Activated T-helper 17 cell treated with anti-CD3 and anti-CD28 coated beads, Interleukin-2, amount 50 U/mL, for 72 hours (primary cell): ENCODE data around the gene SLC5A11. TPM values are rescaled to one million over a fixed set of nuclear protein-coding genes. Genes with fewer than 3 reads are reported as not detected.
A peak's percentile ranks its signal among the peaks of the same experiment; 100 is the strongest.

Experiments
- ATAC-seq: fragments of 150-1000 bp; cut with Tn5 transposase; replicated peaks from 2 replicates; pipeline ENCODE4 v1.10.0; 2021; ENCODE audit warnings: mild to moderate bottlenecking, moderate library complexity
- H3K27ac Mint-ChIP-seq: one replicate; pipeline ENCODE4 v1.8.0; 2022; ENCODE audit warnings: mixed read lengths
- H3K27me3 Mint-ChIP-seq: one replicate; pipeline ENCODE4 v1.8.0; 2022; ENCODE audit warnings: mixed read lengths
- H3K36me3 Mint-ChIP-seq: one replicate; pipeline ENCODE4 v1.8.0; 2022; ENCODE audit warnings: low read depth, mild to moderate bottlenecking, mixed read lengths
- H3K4me1 Mint-ChIP-seq: one replicate; pipeline ENCODE4 v1.8.0; 2022; ENCODE audit warnings: mixed read lengths
- H3K4me3 Mint-ChIP-seq: one replicate; pipeline ENCODE4 v1.8.0; 2022; ENCODE audit warnings: mild to moderate bottlenecking, mixed read lengths
- H3K9me3 Mint-ChIP-seq: one replicate; pipeline ENCODE4 v1.8.0; 2022; ENCODE audit warnings: mixed read lengths
- total RNA-seq, 2 donors: library from RNA; stranded (reverse); gene quantifications; one replicate each; pipeline ENCODE4 v1.2.3, GENCODE V29; 2022

Gene SLC5A11
- total RNA-seq, 2 donors from 2014 or later = not detected

- Mint-ChIP-seq H3K27me3 (no peaks in the 10 kb centered on the region), H3K27ac (no peak overlapping the region), H3K4me3 (no peak overlapping the region), H3K36me3 (no peaks in the 10 kb centered on the region), H3K4me1 (peaks cover 5% of the 10 kb centered on the region), H3K9me3 (no peaks in the 10 kb centered on the region)
- no peak for ATAC-seq
Measured at GRCh38 chr16:24908716-24909115, 63.0 kb downstream of the SLC5A11 start.

- no peaks in the 10 kb centered on the region for H3K36me3 Mint-ChIP-seq
- peaks cover 5% of the 10 kb centered on the region for H3K4me1 Mint-ChIP-seq
- no peak overlapping the region for H3K27ac Mint-ChIP-seq
- H3K27me3 Mint-ChIP-seq = no peaks in the 10 kb centered on the region
- ATAC-seq = no peak
- H3K9me3 Mint-ChIP-seq = no peaks in the 10 kb centered on the region
- no peak overlapping the region for H3K4me3 Mint-ChIP-seq
Measured at GRCh38 chr16:24909856-24910255, 64.1 kb downstream of the SLC5A11 start.

GRCh38 chr16:24915019-24915418, 69.3 kb downstream of the SLC5A11 start:
- no peak for ATAC-seq
- Mint-ChIP-seq H3K9me3 (no peaks in the 10 kb centered on the region), H3K36me3 (peaks cover 18% of the 10 kb centered on the region), H3K4me3 (no peak overlapping the region), H3K4me1 (no peaks in the 10 kb centered on the region), H3K27ac (no peak overlapping the region), H3K27me3 (no peaks in the 10 kb centered on the region)

GRCh38 chr16:24915576-24915975, 69.8 kb downstream of the SLC5A11 start:
- no peak overlapping the region for H3K27ac Mint-ChIP-seq
- peaks cover 21% of the 10 kb centered on the region for H3K36me3 Mint-ChIP-seq

GRCh38 chr16:24917236-24917635, 71.5 kb downstream of the SLC5A11 start:
- H3K9me3 Mint-ChIP-seq = no peaks in the 10 kb centered on the region

More at GRCh38 chr16:24915576-24915975, 69.8 kb downstream of the SLC5A11 start:
- Mint-ChIP-seq H3K27me3 (no peaks in the 10 kb centered on the region), H3K4me1 (no peaks in the 10 kb centered on the region), H3K9me3 (no peaks in the 10 kb centered on the region), H3K4me3 (no peak overlapping the region)
- no peak for ATAC-seq

GRCh38 chr16:24917891-24918290, 72.1 kb downstream of the SLC5A11 start:
- H3K27ac Mint-ChIP-seq = peak overlapping the region; percentile 74

More at GRCh38 chr16:24917236-24917635, 71.5 kb downstream of the SLC5A11 start:
- no peaks in the 10 kb centered on the region for H3K4me1 Mint-ChIP-seq
- H3K36me3 Mint-ChIP-seq = peaks cover 35% of the 10 kb centered on the region
- no peak for ATAC-seq
- H3K4me3 Mint-ChIP-seq = no peak overlapping the region
- H3K27me3 Mint-ChIP-seq = no peaks in the 10 kb centered on the region
- no peak overlapping the region for H3K27ac Mint-ChIP-seq

GRCh38 chr16:24918641-24919040, 72.9 kb downstream of the SLC5A11 start:
- ATAC-seq = no peak
- Mint-ChIP-seq H3K36me3 (peaks cover 45% of the 10 kb centered on the region), H3K27me3 (no peaks in the 10 kb centered on the region), H3K9me3 (no peaks in the 10 kb centered on the region), H3K4me3 (no peak overlapping the region), H3K4me1 (no peaks in the 10 kb centered on the region), H3K27ac (no peak overlapping the region)

More at GRCh38 chr16:24917891-24918290, 72.1 kb downstream of the SLC5A11 start:
- H3K36me3 Mint-ChIP-seq = peaks cover 42% of the 10 kb centered on the region
- H3K27me3 Mint-ChIP-seq = no peaks in the 10 kb centered on the region
- no peak overlapping the region for H3K4me3 Mint-ChIP-seq
- no peak for ATAC-seq
- H3K4me1 Mint-ChIP-seq = no peaks in the 10 kb centered on the region
- no peaks in the 10 kb centered on the region for H3K9me3 Mint-ChIP-seq

- no peak overlapping the region for H3K27ac Mint-ChIP-seq
- H3K27me3 Mint-ChIP-seq = no peaks in the 10 kb centered on the region
- no peaks in the 10 kb centered on the region for H3K4me1 Mint-ChIP-seq
- no peak for ATAC-seq
- H3K36me3 Mint-ChIP-seq = peaks cover 45% of the 10 kb centered on the region
- H3K4me3 Mint-ChIP-seq = no peak overlapping the region
- no peaks in the 10 kb centered on the region for H3K9me3 Mint-ChIP-seq
Measured at GRCh38 chr16:24919536-24919935, 73.8 kb downstream of the SLC5A11 start.

- Mint-ChIP-seq H3K4me1 (no peaks in the 10 kb centered on the region), H3K27me3 (no peaks in the 10 kb centered on the region), H3K9me3 (no peaks in the 10 kb centered on the region), H3K4me3 (no peak overlapping the region), H3K36me3 (peaks cover 53% of the 10 kb centered on the region), H3K27ac (peak overlapping the region; percentile 5)
- no peak for ATAC-seq
Measured at GRCh38 chr16:24920568-24920967, 74.8 kb downstream of the SLC5A11 start.

GRCh38 chr16:24921229-24921628, 75.5 kb downstream of the SLC5A11 start:
- no peak overlapping the region for H3K4me3 Mint-ChIP-seq
- H3K27ac Mint-ChIP-seq = peak overlapping the region; percentile 5
- no peak for ATAC-seq

GRCh38 chr16:24925163-24925562, 79.4 kb downstream of the SLC5A11 start:
- Mint-ChIP-seq H3K27me3 (no peaks in the 10 kb centered on the region), H3K27ac (no peak overlapping the region), H3K4me3 (no peak overlapping the region), H3K9me3 (no peaks in the 10 kb centered on the region), H3K36me3 (peaks cover 79% of the 10 kb centered on the region), H3K4me1 (no peaks in the 10 kb centered on the region)
- ATAC-seq = no peak

More at GRCh38 chr16:24921229-24921628, 75.5 kb downstream of the SLC5A11 start:
- Mint-ChIP-seq H3K36me3 (peaks cover 59% of the 10 kb centered on the region), H3K9me3 (no peaks in the 10 kb centered on the region), H3K27me3 (no peaks in the 10 kb centered on the region), H3K4me1 (no peaks in the 10 kb centered on the region)

- no peaks in the 10 kb centered on the region for H3K9me3 Mint-ChIP-seq
- no peaks in the 10 kb centered on the region for H3K27me3 Mint-ChIP-seq
- ATAC-seq = no peak
- peaks cover 92% of the 10 kb centered on the region for H3K36me3 Mint-ChIP-seq
- H3K27ac Mint-ChIP-seq = no peak overlapping the region
- H3K4me3 Mint-ChIP-seq = no peak overlapping the region
- H3K4me1 Mint-ChIP-seq = no peaks in the 10 kb centered on the region
Measured at GRCh38 chr16:24929409-24929808, 83.6 kb downstream of the SLC5A11 start.

GRCh38 chr16:24930440-24930839, 84.7 kb downstream of the SLC5A11 start:
- no peaks in the 10 kb centered on the region for H3K9me3 Mint-ChIP-seq
- H3K27me3 Mint-ChIP-seq = no peaks in the 10 kb centered on the region
- peak overlapping the region; percentile 9 for H3K27ac Mint-ChIP-seq
- H3K4me3 Mint-ChIP-seq = no peak overlapping the region
- ATAC-seq = no peak
- H3K4me1 Mint-ChIP-seq = no peaks in the 10 kb centered on the region
- H3K36me3 Mint-ChIP-seq = peaks cover 96% of the 10 kb centered on the region

- H3K36me3 Mint-ChIP-seq = peaks cover 97% of the 10 kb centered on the region
- no peaks in the 10 kb centered on the region for H3K27me3 Mint-ChIP-seq
- H3K4me1 Mint-ChIP-seq = no peaks in the 10 kb centered on the region
- ATAC-seq = no peak
- H3K27ac Mint-ChIP-seq = no peak overlapping the region
- no peak overlapping the region for H3K4me3 Mint-ChIP-seq
- H3K9me3 Mint-ChIP-seq = no peaks in the 10 kb centered on the region
Measured at GRCh38 chr16:24931091-24931490, 85.3 kb downstream of the SLC5A11 start.

- Mint-ChIP-seq H3K27me3 (no peaks in the 10 kb centered on the region), H3K36me3 (peaks cover 89% of the 10 kb centered on the region), H3K4me1 (no peaks in the 10 kb centered on the region), H3K4me3 (no peak overlapping the region), H3K27ac (no peak overlapping the region), H3K9me3 (no peaks in the 10 kb centered on the region)
- ATAC-seq = no peak
Measured at GRCh38 chr16:24935336-24935735, 89.6 kb downstream of the SLC5A11 start.

GRCh38 chr16:24936151-24936550, 90.4 kb downstream of the SLC5A11 start:
- peak overlapping the region; percentile 47 for H3K27ac Mint-ChIP-seq
- H3K4me3 Mint-ChIP-seq = no peak overlapping the region
- H3K36me3 Mint-ChIP-seq = peaks cover 89% of the 10 kb centered on the region
- no peaks in the 10 kb centered on the region for H3K27me3 Mint-ChIP-seq
- no peaks in the 10 kb centered on the region for H3K9me3 Mint-ChIP-seq
- ATAC-seq = no peak
- H3K4me1 Mint-ChIP-seq = no peaks in the 10 kb centered on the region
